Measurements from ENCODE around the gene CUEDC2.

GRCh38 chr10:102421507-102421756 is 10.9 kb downstream of the CUEDC2 start:
- TF ChIP-seq CTCF (IDR thresholded peaks at IDR 0.05) (no peak), POLR2AphosphoS5 (IDR thresholded peaks at IDR 0.05) (no peak), POLR2A (IDR thresholded peaks at IDR 0.05) (no peak)

Data from prostate gland (tissue), 2 donors.